SHP77 treated with DMSO at 0.1 percent for 48 hours (cell line): ENCODE data around the gene HSFX4.
"Not testable (repeated sequence)": the region's sequence is repeated elsewhere in the genome, so short reads cannot be mapped to it uniquely, and the experiment has no call there.

ENCODE experiments used
- DNase-seq: peaks from one replicate; lab custom pipeline; 2025; lab: John Stamatoyannopoulos, UW

HSFX4 gene

GRCh38 chrX:149929400-149929799, at the start of gene HSFX4:
HSFX4 (plus strand) TSS chrX:149929573; CDS start chrX:149929645, 72 bp downstream.
- DNase-seq, result not testable (repeated sequence)

- peak; percentile 22 for DNase-seq
Observed at GRCh38 chrX:149881081-149881711, 48.2 kb upstream of the HSFX4 start, which contains the start of gene MAGEA8. MAGEA8 (plus strand) TSS chrX:149881183; CDS start chrX:149884273, 3,090 bp downstream.

- not testable (repeated sequence) for DNase-seq
Observed at GRCh38 chrX:149890828-149891227, 38.5 kb upstream of the HSFX4 start.

GRCh38 chrX:149898554-149898953, 30.8 kb upstream of the HSFX4 start:
- DNase-seq, result no peak

GRCh38 chrX:149903889-149904748, 25.3 kb upstream of the HSFX4 start:
- no peak for DNase-seq

GRCh38 chrX:149908308-149908707, 21.1 kb upstream of the HSFX4 start:
- DNase-seq, result no peak

- no peak for DNase-seq
Observed at GRCh38 chrX:149908727-149909126, 20.6 kb upstream of the HSFX4 start.

GRCh38 chrX:149909324-149910177, 19.8 kb upstream of the HSFX4 start:
- DNase-seq, result no peak

- DNase-seq, result no peak
Observed at GRCh38 chrX:149910178-149910695, 19.1 kb upstream of the HSFX4 start.

GRCh38 chrX:149916745-149917392, 12.5 kb upstream of the HSFX4 start:
- DNase-seq, result no peak

- DNase-seq, result not testable (repeated sequence)
Observed at GRCh38 chrX:149923836-149924235, 5.5 kb upstream of the HSFX4 start.

- DNase-seq, result not testable (repeated sequence)
Observed at GRCh38 chrX:149924434-149924833, 4.9 kb upstream of the HSFX4 start.

GRCh38 chrX:149927245-149927963, 2.0 kb upstream of the HSFX4 start:
- not testable (repeated sequence) for DNase-seq

GRCh38 chrX:149927964-149928258, 1.5 kb upstream of the HSFX4 start:
- DNase-seq, result not testable (repeated sequence)

- DNase-seq, result not testable (repeated sequence)
Observed at GRCh38 chrX:149928635-149929034, 738 bp upstream of the HSFX4 start.

GRCh38 chrX:149931355-149931754, 2.0 kb downstream of the HSFX4 start:
- not testable (repeated sequence) for DNase-seq

GRCh38 chrX:149932150-149932549, 2.8 kb downstream of the HSFX4 start:
- not testable (repeated sequence) for DNase-seq

GRCh38 chrX:149932970-149933369, 3.6 kb downstream of the HSFX4 start:
- DNase-seq, result not testable (repeated sequence)

GRCh38 chrX:149933547-149933946, 4.2 kb downstream of the HSFX4 start:
- DNase-seq, result not testable (repeated sequence)

GRCh38 chrX:149937328-149937727, 8.0 kb downstream of the HSFX4 start:
- DNase-seq, result not testable (repeated sequence)
